ENCODE results near the gene RNF19B.

Gene RNF19B

GRCh38 chr1:32887623-32888022, 77.0 kb downstream of the RNF19B start:
- TF ChIP-seq TAF1 (IDR thresholded peaks at IDR 0.05; ENCODE audit: borderline replicate concordance, low read depth, low read length) (no peak), POLR2A (IDR thresholded peaks at IDR 0.05; ENCODE audit: low read depth, low read length) (no peak), POLR2AphosphoS5 (IDR thresholded peaks at IDR 0.05; ENCODE audit: low read depth, low read length) (no peak)

GRCh38 chr1:32886828-32887414, 77.7 kb downstream of the RNF19B start:
- TF ChIP-seq TAF1 (IDR thresholded peaks at IDR 0.05; ENCODE audit: borderline replicate concordance, low read depth, low read length) (no peak), POLR2A (IDR thresholded peaks at IDR 0.05; ENCODE audit: low read depth, low read length) (no peak), POLR2AphosphoS5 (IDR thresholded peaks at IDR 0.05; ENCODE audit: low read depth, low read length) (no peak)
- FAIRE-seq = no peak
- DNase-seq (ENCODE audit: insufficient read length) = no peak

More at GRCh38 chr1:32887623-32888022, 77.0 kb downstream of the RNF19B start:
- FAIRE-seq (no peak), DNase-seq (ENCODE audit: insufficient read length) (no peak)
